Fibroblast of lung (primary cell): ENCODE measurements around the gene LGALS7B. TPM values are rescaled to one million over a fixed set of nuclear protein-coding genes. Genes with fewer than 3 reads are reported as not detected.

ENCODE experiments used
- DNase-seq, 2 donors: peaks; one replicate each; pipeline versions ENCODE4 v3.0.0 to v3.0.0-alpha.2; 2010; ENCODE audit warnings: low read depth in 2 of 2
- H2AFZ ChIP-seq: 2 replicates; pipeline ENCODE4 v1.5.1; 2012; ENCODE audit warnings: low read length, control low read depth, inconsistent platforms
- H3K27ac ChIP-seq: 2 replicates; pipeline ENCODE4 v1.5.1; 2011; ENCODE audit warnings: low read length, control low read depth; ENCODE audit not compliant: insufficient read depth
- H3K27me3 ChIP-seq: 2 replicates; pipeline ENCODE4 v1.5.1; 2011; ENCODE audit warnings: mild to moderate bottlenecking, low read length; ENCODE audit not compliant: control insufficient read depth, insufficient read depth
- H3K36me3 ChIP-seq: 2 replicates; pipeline ENCODE4 v1.5.1; 2011; ENCODE audit warnings: low read length; ENCODE audit not compliant: control insufficient read depth, insufficient read depth
- H3K4me1 ChIP-seq: 2 replicates; pipeline ENCODE4 v1.5.1; 2011; ENCODE audit warnings: low read length; ENCODE audit not compliant: control insufficient read depth, insufficient read depth; ENCODE audit errors: extremely low read depth
- H3K4me2 ChIP-seq: 2 replicates; pipeline ENCODE4 v1.5.1; 2011; ENCODE audit warnings: low read length, control low read depth; ENCODE audit not compliant: insufficient read depth; ENCODE audit errors: extremely low read depth
- H3K4me3 ChIP-seq, 4 experiments: fragments of 200-600 bp in 1 of 4; sonication (generic) in 1 of 4; replicated peaks in 1 of 4; 2 replicates each; pipeline ENCODE4 v1.5.1; 2011 to 2016; ENCODE audit warnings: low read length in 4 of 4, low read depth in 3 of 4, mild to moderate bottlenecking in 3 of 4, control low read depth in 2 of 4, inconsistent platforms in 1 of 4, mixed read lengths in 1 of 4; ENCODE audit not compliant: insufficient read depth in 1 of 4; ENCODE audit errors: control extremely low read depth in 1 of 4
- H3K79me2 ChIP-seq: 2 replicates; pipeline ENCODE4 v1.5.1; 2012; ENCODE audit warnings: mild to moderate bottlenecking, low read length, inconsistent platforms; ENCODE audit not compliant: control insufficient read depth, insufficient read depth
- H3K9ac ChIP-seq: 2 replicates; pipeline ENCODE4 v1.5.1; 2011; ENCODE audit warnings: mild to moderate bottlenecking, low read length, control low read depth; ENCODE audit not compliant: insufficient read depth
- H3K9me3 ChIP-seq: 2 replicates; pipeline ENCODE4 v1.5.1; 2012; ENCODE audit warnings: low read depth, low read length; ENCODE audit not compliant: control insufficient read depth, insufficient read depth
- H4K20me1 ChIP-seq: 2 replicates; pipeline ENCODE4 v1.5.1; 2011; ENCODE audit warnings: low read length; ENCODE audit not compliant: control insufficient read depth, insufficient read depth; ENCODE audit errors: extremely low read depth
- CTCF ChIP-seq, 2 donors: IDR thresholded peaks in 1 of 2; conservative IDR thresholded peaks in 1 of 2; 1 replicate in 1 of 2; 2 replicates in 1 of 2; pipeline ENCODE4 v1.5.1; 2011 to 2012; ENCODE audit warnings: low read length in 2 of 2, control low read depth in 1 of 2, inconsistent platforms in 1 of 2, low read depth in 1 of 2, mild to moderate bottlenecking in 1 of 2
- EZH2 ChIP-seq: IDR thresholded peaks from 2 replicates; pipeline ENCODE4 v1.5.1; 2012; ENCODE audit warnings: low read length, control low read depth, mild to moderate bottlenecking; ENCODE audit errors: missing control alignments
- polyA minus RNA-seq: library from RNA; depleted of rRNA, polyadenylated mRNA; stranded (reverse); fragments of >200 nt; gene quantifications from 2 replicates; pipeline ENCODE4 v1.2.3, GENCODE V29; 2011; ENCODE audit warnings: low replicate concordance
- polyA plus RNA-seq, 2 donors: library from polyadenylated mRNA; depleted of rRNA in 1 of 2; stranded (reverse) in 1 of 2; unstranded in 1 of 2; fragments of >200 nt; gene quantifications; 2 replicates each; pipeline ENCODE4 v1.2.1, GENCODE V29; 2011 to 2012; ENCODE audit warnings: missing spikeins in 1 of 2
- total RNA-seq: library from RNA; depleted of rRNA; stranded (reverse); fragments of >200 nt; gene quantifications from 2 replicates; pipeline ENCODE4 v1.2.1, GENCODE V29; 2014

The LGALS7B gene
- total RNA-seq (not detected in 2 replicates), polyA plus RNA-seq (0.28 TPM in 1 of 2 replicates, not detected in the other), polyA minus RNA-seq (not detected in 2 replicates)
- not detected in 2 replicates for polyA plus RNA-seq (2012)

- no peak within 1 kb of the TSS for H2AFZ ChIP-seq
- DNase-seq, result no peak
- TF ChIP-seq EZH2 (no peak), CTCF (conservative IDR thresholded peaks at IDR 0.05 in 1 of 2, IDR thresholded peaks at IDR 0.05 in 1 of 2; ENCODE audit: low read depth in 1 of 2, low read length in 2 of 2) (no peak)
These were observed at the start of gene LGALS7B for GRCh38 chr19:38788478-38789243. Gene LGALS7B, plus strand, starts transcription at chr19:38789200. Its CDS starts 27 bp downstream, at chr19:38789227.

GRCh38 chr19:38739440-38740256 is 49.4 kb upstream of the LGALS7B start:
- no peak overlapping the region for H3K9ac ChIP-seq
- no peak for TF ChIP-seq EZH2
- no peak for TF ChIP-seq CTCF (conservative IDR thresholded peaks at IDR 0.05 in 1 of 2, IDR thresholded peaks at IDR 0.05 in 1 of 2; ENCODE audit: low read depth in 1 of 2, low read length in 2 of 2)
- H3K79me2 ChIP-seq, result no peaks in the 10 kb centered on the region
- no peak overlapping the region for H3K4me2 ChIP-seq
- no peaks in the 10 kb centered on the region for H3K27me3 ChIP-seq
- no peak overlapping the region for H2AFZ ChIP-seq
- DNase-seq, result no peak
- H3K36me3 ChIP-seq, result no peaks in the 10 kb centered on the region
- no peak overlapping the region for H3K27ac ChIP-seq
- no peaks in the 10 kb centered on the region for H4K20me1 ChIP-seq
- no peak overlapping the region for H3K4me3 ChIP-seq
- H3K4me1 ChIP-seq, result no peaks in the 10 kb centered on the region
- no peaks in the 10 kb centered on the region for H3K9me3 ChIP-seq

More at GRCh38 chr19:38788478-38789243, at the start of gene LGALS7B:
- no peaks in the 10 kb centered on the region for H3K79me2 ChIP-seq
- no peak within 1 kb of the TSS for H3K4me3 ChIP-seq
- no peaks in the 10 kb centered on the region for H4K20me1 ChIP-seq
- no peak within 1 kb of the TSS for H3K27ac ChIP-seq
- H3K36me3 ChIP-seq, result no peaks in the 10 kb centered on the region
- no peaks in the 10 kb centered on the region for H3K9me3 ChIP-seq
- no peaks in the 10 kb centered on the region for H3K27me3 ChIP-seq
- no peak within 1 kb of the TSS for H3K9ac ChIP-seq
- no peaks in the 10 kb centered on the region for H3K4me1 ChIP-seq
- H3K4me2 ChIP-seq, result no peak within 1 kb of the TSS

GRCh38 chr19:38740257-38740592 is 48.8 kb upstream of the LGALS7B start:
- Histone ChIP-seq H4K20me1 (no peaks in the 10 kb centered on the region), H3K36me3 (no peaks in the 10 kb centered on the region), H3K79me2 (no peaks in the 10 kb centered on the region), H2AFZ (no peak overlapping the region), H3K9ac (no peak overlapping the region), H3K9me3 (no peaks in the 10 kb centered on the region), H3K4me2 (no peak overlapping the region), H3K27ac (no peak overlapping the region), H3K4me1 (no peaks in the 10 kb centered on the region), H3K27me3 (no peaks in the 10 kb centered on the region), H3K4me3 (no peak overlapping the region)
- DNase-seq, result no peak
- TF ChIP-seq CTCF (conservative IDR thresholded peaks at IDR 0.05 in 1 of 2, IDR thresholded peaks at IDR 0.05 in 1 of 2; ENCODE audit: low read depth in 1 of 2, low read length in 2 of 2), result no peak
